ENCODE data around the gene TAS2R46.
"Not testable (repeated sequence)": the region's sequence is repeated elsewhere in the genome, so short reads cannot be mapped to it uniquely, and the experiment has no call there.

Gene TAS2R46

DNA sequence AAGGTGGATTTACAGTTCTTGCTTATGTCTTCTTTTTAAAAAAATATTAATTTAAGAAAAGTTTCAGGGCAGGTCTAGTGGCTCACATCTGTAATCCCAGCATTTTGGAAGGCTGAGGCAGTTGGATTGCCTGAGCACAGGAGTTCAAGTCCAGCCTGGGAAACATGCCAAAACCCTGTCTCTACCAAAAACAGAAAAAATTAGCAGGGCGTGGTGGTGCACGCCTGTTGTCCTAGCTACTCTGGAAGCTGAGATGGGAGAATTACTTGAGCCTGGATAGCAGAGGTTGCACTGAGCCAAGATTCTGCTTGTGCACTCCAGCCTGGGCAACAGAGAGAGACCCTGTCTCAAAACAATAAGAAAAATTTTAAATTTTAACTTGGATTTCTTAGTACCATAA lies 5.4 kb upstream of the TAS2R46 start:
- H3K27ac ChIP-seq = no peak overlapping the region
- TF ChIP-seq, protein P1, sequence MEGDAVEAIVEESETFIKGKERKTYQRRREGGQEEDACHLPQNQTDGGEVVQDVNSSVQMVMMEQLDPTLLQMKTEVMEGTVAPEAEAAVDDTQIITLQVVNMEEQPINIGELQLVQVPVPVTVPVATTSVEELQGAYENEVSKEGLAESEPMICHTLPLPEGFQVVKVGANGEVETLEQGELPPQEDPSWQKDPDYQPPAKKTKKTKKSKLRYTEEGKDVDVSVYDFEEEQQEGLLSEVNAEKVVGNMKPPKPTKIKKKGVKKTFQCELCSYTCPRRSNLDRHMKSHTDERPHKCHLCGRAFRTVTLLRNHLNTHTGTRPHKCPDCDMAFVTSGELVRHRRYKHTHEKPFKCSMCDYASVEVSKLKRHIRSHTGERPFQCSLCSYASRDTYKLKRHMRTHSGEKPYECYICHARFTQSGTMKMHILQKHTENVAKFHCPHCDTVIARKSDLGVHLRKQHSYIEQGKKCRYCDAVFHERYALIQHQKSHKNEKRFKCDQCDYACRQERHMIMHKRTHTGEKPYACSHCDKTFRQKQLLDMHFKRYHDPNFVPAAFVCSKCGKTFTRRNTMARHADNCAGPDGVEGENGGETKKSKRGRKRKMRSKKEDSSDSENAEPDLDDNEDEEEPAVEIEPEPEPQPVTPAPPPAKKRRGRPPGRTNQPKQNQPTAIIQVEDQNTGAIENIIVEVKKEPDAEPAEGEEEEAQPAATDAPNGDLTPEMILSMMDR (IDR thresholded peaks at IDR 0.05) = no peak
- no peak for TF ChIP-seq ZFX (IDR thresholded peaks at IDR 0.05; ENCODE audit: borderline replicate concordance)

GRCh38 chr12:11059784-11060183 lies 2.3 kb downstream of the TAS2R46 start:
- H3K27ac ChIP-seq = no peak overlapping the region
- TF ChIP-seq ZFX (IDR thresholded peaks at IDR 0.05; ENCODE audit: borderline replicate concordance) = no peak
- TF ChIP-seq, protein P1 (IDR thresholded peaks at IDR 0.05) = no peak

- TF ChIP-seq, protein P1 (IDR thresholded peaks at IDR 0.05) = no peak
- TF ChIP-seq ZFX (IDR thresholded peaks at IDR 0.05; ENCODE audit: borderline replicate concordance) = no peak
- no peak overlapping the region for H3K27ac ChIP-seq
Observed at GRCh38 chr12:11059041-11059440, 3.1 kb downstream of the TAS2R46 start.

DNA sequence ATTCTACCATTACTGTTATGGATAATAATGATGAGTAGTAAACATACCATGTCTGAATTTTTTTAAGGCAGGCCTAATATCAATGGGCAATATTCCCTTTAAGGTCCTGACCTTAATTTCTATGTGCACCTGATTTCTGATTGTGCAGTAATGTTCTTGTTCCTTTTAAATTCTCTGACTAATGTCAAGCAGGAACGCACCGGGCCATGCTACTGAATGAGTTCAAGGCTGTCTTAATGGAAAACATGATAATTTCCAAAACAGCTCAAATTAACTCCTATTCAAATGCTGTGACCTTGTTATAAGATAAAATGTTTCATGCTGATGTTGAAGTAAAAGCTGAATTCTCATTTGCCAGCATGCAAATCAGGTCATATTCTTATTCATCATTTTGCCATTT lies 6.8 kb downstream of the TAS2R46 start:
- no peak overlapping the region for H3K27ac ChIP-seq
- TF ChIP-seq ZFX (IDR thresholded peaks at IDR 0.05; ENCODE audit: borderline replicate concordance) = no peak
- TF ChIP-seq, protein P1 (IDR thresholded peaks at IDR 0.05) = no peak

GRCh38 chr12:11049806-11050531 lies 12.1 kb downstream of the TAS2R46 start:
- H3K27ac ChIP-seq = not testable (repeated sequence)

GRCh38 chr12:11041366-11041765 lies 20.7 kb downstream of the TAS2R46 start:
- H3K27ac ChIP-seq = not testable (repeated sequence)

DNA sequence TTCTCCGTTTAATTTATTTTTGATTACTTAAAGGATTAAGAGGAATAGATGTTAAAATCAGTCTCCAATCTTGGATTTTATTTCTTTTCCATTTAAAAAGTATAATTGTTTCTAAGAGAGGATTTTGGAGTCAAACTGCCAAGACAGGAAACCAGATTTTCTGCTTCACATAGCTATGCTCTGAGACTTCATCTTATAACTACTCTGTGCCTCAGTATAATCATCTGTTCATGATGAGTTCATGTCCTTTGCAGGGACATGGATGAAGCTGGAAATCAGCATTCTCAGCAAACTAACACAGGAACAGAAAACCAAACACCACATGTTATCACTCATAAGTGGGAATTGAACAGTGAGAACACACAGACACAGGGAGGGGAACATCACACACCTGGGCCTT lies 21.9 kb downstream of the TAS2R46 start:
- H3K27ac ChIP-seq = no peak overlapping the region
- no peak for TF ChIP-seq ZFX (IDR thresholded peaks at IDR 0.05; ENCODE audit: borderline replicate concordance)
- TF ChIP-seq, protein P1 (IDR thresholded peaks at IDR 0.05) = no peak

DNA sequence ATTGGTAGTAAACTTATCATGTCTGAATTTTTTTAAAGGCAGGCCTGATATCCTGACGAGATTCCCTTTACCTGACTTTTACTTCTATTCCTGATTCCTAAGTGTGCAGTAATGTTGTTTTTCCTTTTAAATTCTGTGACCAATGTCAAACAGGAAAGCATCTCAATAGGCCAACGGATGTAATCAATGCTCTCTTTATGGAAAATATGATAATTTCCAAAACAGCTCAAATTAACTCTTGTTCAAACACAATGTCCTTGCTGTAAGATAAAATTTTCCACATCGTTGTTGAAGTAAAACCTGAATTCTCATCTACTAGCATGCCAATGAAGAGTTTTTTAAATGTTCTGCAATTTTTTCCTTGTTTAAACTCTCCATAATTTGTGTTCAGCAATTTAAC lies 22.9 kb downstream of the TAS2R46 start:
- TF ChIP-seq, protein P1 (IDR thresholded peaks at IDR 0.05) = no peak
- no peak for TF ChIP-seq ZFX (IDR thresholded peaks at IDR 0.05; ENCODE audit: borderline replicate concordance)
- H3K27ac ChIP-seq = no peak overlapping the region

GRCh38 chr12:11033959-11034358 lies 28.1 kb downstream of the TAS2R46 start:
- not testable (repeated sequence) for H3K27ac ChIP-seq

All from 22Rv1 (cell line).